Tibial nerve (tissue), 4 donors: ENCODE measurements around the gene TSFM. TPM values are rescaled to one million over a fixed set of nuclear protein-coding genes. Genes with fewer than 3 reads are reported as not detected.

Source experiments
- DNase-seq, 2 donors: peaks; one replicate each; pipeline ENCODE4 v3.0.0-alpha.2; 2019; ENCODE audit warnings: low spot score in 2 of 2
- H3K27ac ChIP-seq, 4 donors: fragments of 200-600 bp; sonication (generic) in 3 of 4; one replicate each; pipeline ENCODE4 v1.5.1; 2017 to 2019; ENCODE audit warnings: mild to moderate bottlenecking in 1 of 4
- H3K27me3 ChIP-seq, 2 donors: fragments of 200-600 bp; sonication (generic) in 1 of 2; one replicate each; pipeline versions ENCODE4 v1.5.1 to v1.6.0; 2017 to 2019
- H3K36me3 ChIP-seq, 3 donors: fragments of 200-600 bp; sonication (generic); one replicate each; pipeline ENCODE4 v1.5.1; 2018 to 2019
- H3K4me1 ChIP-seq, 4 donors: fragments of 200-600 bp; sonication (generic) in 3 of 4; one replicate each; pipeline ENCODE4 v1.5.1; 2017 to 2019
- H3K4me3 ChIP-seq, 4 donors: fragments of 200-600 bp; sonication (generic) in 3 of 4; one replicate each; pipeline ENCODE4 v1.5.1; 2017 to 2019; ENCODE audit warnings: mild to moderate bottlenecking in 1 of 4, moderate library complexity in 1 of 4
- H3K9me3 ChIP-seq, 4 donors: fragments of 200-600 bp; sonication (generic) in 3 of 4; one replicate each; pipeline ENCODE4 v1.5.1; 2017 to 2019
- CTCF ChIP-seq, 5 experiments: fragments of 200-600 bp in 3 of 5; fragments of 450-650 bp in 2 of 5; sonication (generic) in 3 of 5; IDR thresholded peaks; one replicate each; pipeline ENCODE4 v1.5.1; 2016 to 2019; ENCODE audit warnings: antibody characterized with exemption in 5 of 5, mild to moderate bottlenecking in 3 of 5, moderate library complexity in 2 of 5
- EP300 ChIP-seq, 2 donors: sonication (generic); formaldehyde crosslinking; IDR thresholded peaks; one replicate each; pipeline ENCODE4 v1.6.1; 2017; ENCODE audit warnings: antibody characterized with exemption in 2 of 2, mild to moderate bottlenecking in 1 of 2
- POLR2A ChIP-seq, 2 donors: fragments of 450-650 bp; IDR thresholded peaks; one replicate each; pipeline ENCODE4 v1.6.1; 2017; ENCODE audit warnings: antibody characterized with exemption in 2 of 2, mild to moderate bottlenecking in 2 of 2, moderate library complexity in 2 of 2
- WGBS, 2 donors: methylation state at CpG; one replicate each; pipeline ENCODE4 v1.1.5; 2018; 5-methylcytosine and 5-hydroxymethylcytosine counted together
- total RNA-seq, 4 donors: library from RNA; depleted of rRNA; stranded (reverse); fragments of >200 nt; gene quantifications; one replicate each; pipeline ENCODE4 v1.1.0, GENCODE V29; 2016

The TSFM gene
- total RNA-seq, 4 donors from 2014 or later = 13.5 to 23.2 (median 22.4) TPM

- 40 to 43% methylated on average over 3 of the region's 3 CpGs for WGBS, 2 donors
- H3K36me3 ChIP-seq = peaks cover 0 to 32% (median 6%) of the 10 kb centered on the region in 3 donors
- peak in 2 of 5 experiments; percentile 9 to 24 for TF ChIP-seq CTCF (IDR thresholded peaks at IDR 0.05)
- no peak for TF ChIP-seq EP300 (IDR thresholded peaks at IDR 0.05)
- TF ChIP-seq POLR2A (IDR thresholded peaks at IDR 0.05) = no peak
- DNase-seq = no peak
- no peaks in the 10 kb centered on the region for H3K9me3 ChIP-seq
- H3K27me3 ChIP-seq = peaks cover 0 to 20% of the 10 kb centered on the region in 2 donors
- H3K4me1 ChIP-seq = peaks cover 0 to 19% (median 10%) of the 10 kb centered on the region in 4 donors
- H3K4me3 ChIP-seq = no peak overlapping the region
- H3K27ac ChIP-seq = no peak overlapping the region
Observed at GRCh38 chr12:57759360-57759980, 23.1 kb upstream of the TSFM start.

GRCh38 chr12:57760347-57760982, 22.1 kb upstream of the TSFM start:
- TF ChIP-seq CTCF (IDR thresholded peaks at IDR 0.05) = no peak
- TF ChIP-seq EP300 (IDR thresholded peaks at IDR 0.05) = no peak
- no peak for TF ChIP-seq POLR2A (IDR thresholded peaks at IDR 0.05)
- Histone ChIP-seq H3K4me3 (no peak overlapping the region), H3K9me3 (no peaks in the 10 kb centered on the region), H3K36me3 (peaks cover 0 to 32% (median 6%) of the 10 kb centered on the region in 3 donors), H3K27ac (no peak overlapping the region), H3K4me1 (peaks cover 0 to 26% (median 17%) of the 10 kb centered on the region in 4 donors), H3K27me3 (peaks cover 2 to 30% of the 10 kb centered on the region in 2 donors)
- DNase-seq = no peak
- WGBS, 2 donors = 79 to 85% methylated on average over 3 of the region's 3 CpGs

- Histone ChIP-seq H3K27me3 (peaks cover 2 to 40% of the 10 kb centered on the region in 2 donors), H3K36me3 (peaks cover 0 to 32% (median 6%) of the 10 kb centered on the region in 3 donors), H3K27ac (no peak overlapping the region), H3K4me3 (no peak overlapping the region), H3K9me3 (no peaks in the 10 kb centered on the region), H3K4me1 (peaks cover 0 to 28% (median 21%) of the 10 kb centered on the region in 4 donors)
- TF ChIP-seq EP300 (IDR thresholded peaks at IDR 0.05) (no peak), CTCF (IDR thresholded peaks at IDR 0.05) (no peak), POLR2A (IDR thresholded peaks at IDR 0.05) (no peak)
- WGBS, 2 donors = 81 to 85% methylated on average over 4 of the region's 4 CpGs
- no peak for DNase-seq
Observed at GRCh38 chr12:57761391-57761998, 21.1 kb upstream of the TSFM start.

- peaks cover 2 to 49% of the 10 kb centered on the region in 2 donors for H3K27me3 ChIP-seq
- no peak overlapping the region for H3K27ac ChIP-seq
- 93 to 95% methylated on average over 2 of the region's 2 CpGs for WGBS, 2 donors
- H3K4me1 ChIP-seq = peaks cover 0 to 30% (median 26%) of the 10 kb centered on the region in 4 donors
- H3K9me3 ChIP-seq = no peaks in the 10 kb centered on the region
- no peak for TF ChIP-seq EP300 (IDR thresholded peaks at IDR 0.05)
- TF ChIP-seq CTCF (IDR thresholded peaks at IDR 0.05) = no peak
- no peak for TF ChIP-seq POLR2A (IDR thresholded peaks at IDR 0.05)
- H3K4me3 ChIP-seq = no peak overlapping the region
- DNase-seq = no peak
- peaks cover 0 to 25% (median 5%) of the 10 kb centered on the region in 3 donors for H3K36me3 ChIP-seq
Observed at GRCh38 chr12:57762463-57762862, 20.1 kb upstream of the TSFM start.
